GM12891 (cell line): ENCODE measurements around the gene RMP24.

Experiments used
- DNase-seq: peaks from one replicate; pipeline ENCODE4 v3.0.0; 2011; ENCODE audit warnings: low spot score; ENCODE audit not compliant: insufficient read length
- FAIRE-seq: peaks from 2 replicates; lab custom pipeline; 2011; peaks lifted over from hg19 to GRCh38; lab: Jason Lieb, UNC
- PAX5 ChIP-seq: IDR thresholded peaks from 2 replicates; pipeline ENCODE4 v1.6.1; 2011; ENCODE audit warnings: low read length, moderate library complexity, mild to moderate bottlenecking; ENCODE audit not compliant: insufficient read depth, severe bottlenecking
- POLR2A ChIP-seq: IDR thresholded peaks from 2 replicates; pipeline ENCODE4 v1.6.1; 2011; ENCODE audit warnings: low read depth, low read length, control low read depth
- POLR2AphosphoS5 ChIP-seq: IDR thresholded peaks from 2 replicates; pipeline ENCODE4 v1.6.1; 2011; ENCODE audit warnings: low read depth, low read length, control low read depth
- POU2F2 ChIP-seq: IDR thresholded peaks from 2 replicates; pipeline ENCODE4 v1.6.1; 2011; ENCODE audit warnings: low read depth, mild to moderate bottlenecking, control low read depth, low read length, moderate library complexity
- SPI1 ChIP-seq: IDR thresholded peaks from 2 replicates; pipeline ENCODE4 v1.6.1; 2011; ENCODE audit warnings: low read depth, low read length, control low read depth
- TAF1 ChIP-seq: IDR thresholded peaks from 2 replicates; pipeline ENCODE4 v1.6.1; 2011; ENCODE audit warnings: low read depth, low read length, control low read depth

The RMP24 gene

GRCh38 chr18:35991696-35992095 lies 19.2 kb downstream of the RMP24 start:
- no peak for FAIRE-seq
- no peak for DNase-seq
- no peak for TF ChIP-seq PAX5
- TF ChIP-seq POLR2AphosphoS5: no peak
- TF ChIP-seq SPI1: no peak
- TF ChIP-seq POU2F2: no peak
- no peak for TF ChIP-seq TAF1
- TF ChIP-seq POLR2A: no peak

DNA sequence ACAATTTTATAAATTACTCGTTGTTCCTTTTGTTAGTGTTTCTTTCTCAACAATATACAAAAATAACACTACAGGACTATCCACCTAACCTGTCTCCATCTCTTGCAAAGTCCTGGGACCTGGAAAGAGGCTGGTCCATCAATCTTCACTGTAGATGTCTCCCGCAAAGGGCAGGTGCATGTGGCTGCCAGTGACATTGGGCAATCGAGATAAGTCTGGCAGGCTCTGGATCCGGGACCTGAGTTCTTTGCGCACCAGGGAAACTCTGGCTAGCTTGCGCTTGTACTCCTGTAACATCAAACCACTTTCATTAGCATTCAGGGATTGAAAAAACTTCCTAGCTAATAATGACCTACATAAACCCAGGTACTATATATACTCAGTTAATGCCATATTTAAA lies 20.5 kb downstream of the RMP24 start:
- TF ChIP-seq PAX5: no peak
- TF ChIP-seq POU2F2: no peak
- no peak for TF ChIP-seq POLR2AphosphoS5
- TF ChIP-seq POLR2A: no peak
- no peak for TF ChIP-seq TAF1
- no peak for TF ChIP-seq SPI1
- FAIRE-seq (no peak), DNase-seq (no peak)

GRCh38 chr18:35998967-35999366 lies 26.5 kb downstream of the RMP24 start:
- no peak for TF ChIP-seq POLR2A
- TF ChIP-seq POU2F2: no peak
- no peak for TF ChIP-seq TAF1
- no peak for TF ChIP-seq PAX5
- TF ChIP-seq POLR2AphosphoS5: no peak
- no peak for TF ChIP-seq SPI1
- FAIRE-seq (no peak), DNase-seq (no peak)

DNA sequence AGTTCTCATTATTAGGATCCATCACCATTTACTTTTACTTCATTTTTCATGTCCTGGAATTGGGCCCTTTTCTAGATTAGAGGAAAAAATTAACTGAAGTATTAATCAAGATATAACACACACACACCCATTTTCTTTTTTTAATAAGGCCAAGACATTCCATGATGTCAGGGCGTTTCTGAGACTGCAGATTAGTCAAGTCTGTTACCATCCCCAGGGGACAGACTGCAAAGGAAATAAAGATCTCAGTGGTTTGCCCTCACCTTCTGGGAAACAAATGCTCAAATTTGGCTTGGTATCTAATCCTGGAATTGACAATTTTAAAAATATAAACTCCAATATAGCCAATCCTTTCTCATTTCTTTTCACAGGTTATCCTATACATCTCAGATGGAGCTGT lies 27.4 kb downstream of the RMP24 start:
- DNase-seq: no peak
- TF ChIP-seq PAX5 (no peak), SPI1 (no peak), TAF1 (no peak), POLR2A (no peak), POU2F2 (no peak), POLR2AphosphoS5 (no peak)
- FAIRE-seq: no peak

DNA sequence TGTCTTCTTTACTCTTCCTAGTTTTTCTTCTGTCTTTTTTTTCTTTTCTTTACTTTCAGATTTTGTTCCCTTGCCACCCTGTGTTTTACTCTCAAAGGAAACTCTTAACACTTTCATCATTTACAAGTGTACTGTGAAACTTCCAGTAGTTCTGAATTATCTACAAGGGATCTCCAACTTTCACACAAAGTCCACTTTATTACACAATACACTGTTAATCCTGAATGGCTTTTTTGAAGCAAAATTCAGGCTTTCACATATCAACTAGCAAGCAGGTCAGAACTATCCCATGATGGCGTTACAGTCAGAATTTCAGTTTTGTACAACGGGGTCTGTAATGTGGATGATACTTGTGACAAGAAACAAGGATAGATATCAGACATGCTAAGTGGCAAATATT lies 34.5 kb downstream of the RMP24 start:
- FAIRE-seq (no peak), DNase-seq (no peak)
- no peak for TF ChIP-seq POU2F2
- TF ChIP-seq SPI1: no peak
- no peak for TF ChIP-seq PAX5
- no peak for TF ChIP-seq TAF1
- TF ChIP-seq POLR2A: no peak
- TF ChIP-seq POLR2AphosphoS5: no peak

GRCh38 chr18:36009214-36009613 lies 36.7 kb downstream of the RMP24 start:
- peak; percentile 56 for FAIRE-seq
- no peak for DNase-seq
- TF ChIP-seq POU2F2: no peak
- no peak for TF ChIP-seq PAX5

DNA sequence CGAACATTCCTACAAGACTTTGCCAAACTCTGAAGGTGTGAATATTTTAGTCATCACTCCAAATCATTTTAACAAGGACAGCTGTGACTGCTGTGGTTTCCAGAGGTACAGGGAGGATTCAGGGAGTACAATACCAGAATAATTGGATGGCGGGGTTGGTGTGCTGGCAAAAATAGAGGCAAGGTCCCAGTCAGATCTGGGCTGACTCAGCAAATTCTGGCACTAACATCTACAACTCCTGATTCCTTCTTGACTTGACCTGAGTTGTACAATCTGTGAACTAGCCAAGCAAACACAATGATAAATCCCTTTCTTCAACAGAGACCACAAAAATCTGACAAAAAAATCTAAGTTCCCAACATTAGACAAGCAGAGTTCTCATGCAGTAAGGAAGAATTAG lies 40.4 kb downstream of the RMP24 start:
- FAIRE-seq (no peak), DNase-seq (no peak)
- no peak for TF ChIP-seq SPI1
- TF ChIP-seq POLR2AphosphoS5: no peak
- TF ChIP-seq TAF1: no peak
- no peak for TF ChIP-seq PAX5
- TF ChIP-seq POLR2A: no peak
- TF ChIP-seq POU2F2: no peak

DNA sequence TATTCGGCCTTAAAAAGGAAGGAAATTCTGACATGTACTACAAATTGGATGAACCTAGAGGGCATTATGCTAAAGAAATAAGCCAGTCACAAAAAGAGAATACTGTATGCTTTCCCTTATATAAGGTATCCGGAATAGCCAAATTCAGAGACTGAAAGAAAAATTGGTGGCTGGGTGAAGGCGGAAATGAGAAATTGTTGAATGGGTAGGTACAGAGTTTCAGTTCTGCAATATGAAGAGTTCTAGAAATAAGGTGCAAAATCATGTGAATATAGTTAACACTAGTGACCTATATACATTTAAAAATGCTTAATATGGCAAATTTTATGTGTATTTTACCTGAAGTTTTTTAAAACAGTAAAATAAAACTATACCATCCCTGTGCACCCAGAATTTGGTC lies 43.1 kb downstream of the RMP24 start:
- peak; percentile 55 for FAIRE-seq

GRCh38 chr18:36017232-36017631 lies 44.8 kb downstream of the RMP24 start:
- FAIRE-seq (no peak), DNase-seq (no peak)
- no peak for TF ChIP-seq POLR2AphosphoS5
- TF ChIP-seq TAF1: no peak
- TF ChIP-seq POLR2A: no peak
- no peak for TF ChIP-seq SPI1
- TF ChIP-seq POU2F2: no peak
- no peak for TF ChIP-seq PAX5

More for the DNA sequence above, 43.1 kb downstream of the RMP24 start:
- TF ChIP-seq SPI1 (peak; percentile 98), PAX5 (no peak)
- DNase-seq: peak; percentile 15

GRCh38 chr18:36020174-36020711 lies 47.8 kb downstream of the RMP24 start:
- DNase-seq: no peak
- TF ChIP-seq POU2F2 (no peak), TAF1 (no peak), PAX5 (no peak), POLR2AphosphoS5 (no peak), SPI1 (no peak)
- FAIRE-seq: no peak
